ENCODE results near the gene EXOC4.

- TF ChIP-seq CTCF (IDR thresholded peaks at IDR 0.05) (no peak), POLR2AphosphoS5 (IDR thresholded peaks at IDR 0.05; ENCODE audit: low read depth, low read length) (no peak), SIN3A (IDR thresholded peaks at IDR 0.05; ENCODE audit: borderline replicate concordance, insufficient read depth, low read depth, low read length) (no peak), TCF7L2 (IDR thresholded peaks at IDR 0.05; ENCODE audit: low read depth, low read length) (no peak)
- TF ChIP-seq, protein P1, sequence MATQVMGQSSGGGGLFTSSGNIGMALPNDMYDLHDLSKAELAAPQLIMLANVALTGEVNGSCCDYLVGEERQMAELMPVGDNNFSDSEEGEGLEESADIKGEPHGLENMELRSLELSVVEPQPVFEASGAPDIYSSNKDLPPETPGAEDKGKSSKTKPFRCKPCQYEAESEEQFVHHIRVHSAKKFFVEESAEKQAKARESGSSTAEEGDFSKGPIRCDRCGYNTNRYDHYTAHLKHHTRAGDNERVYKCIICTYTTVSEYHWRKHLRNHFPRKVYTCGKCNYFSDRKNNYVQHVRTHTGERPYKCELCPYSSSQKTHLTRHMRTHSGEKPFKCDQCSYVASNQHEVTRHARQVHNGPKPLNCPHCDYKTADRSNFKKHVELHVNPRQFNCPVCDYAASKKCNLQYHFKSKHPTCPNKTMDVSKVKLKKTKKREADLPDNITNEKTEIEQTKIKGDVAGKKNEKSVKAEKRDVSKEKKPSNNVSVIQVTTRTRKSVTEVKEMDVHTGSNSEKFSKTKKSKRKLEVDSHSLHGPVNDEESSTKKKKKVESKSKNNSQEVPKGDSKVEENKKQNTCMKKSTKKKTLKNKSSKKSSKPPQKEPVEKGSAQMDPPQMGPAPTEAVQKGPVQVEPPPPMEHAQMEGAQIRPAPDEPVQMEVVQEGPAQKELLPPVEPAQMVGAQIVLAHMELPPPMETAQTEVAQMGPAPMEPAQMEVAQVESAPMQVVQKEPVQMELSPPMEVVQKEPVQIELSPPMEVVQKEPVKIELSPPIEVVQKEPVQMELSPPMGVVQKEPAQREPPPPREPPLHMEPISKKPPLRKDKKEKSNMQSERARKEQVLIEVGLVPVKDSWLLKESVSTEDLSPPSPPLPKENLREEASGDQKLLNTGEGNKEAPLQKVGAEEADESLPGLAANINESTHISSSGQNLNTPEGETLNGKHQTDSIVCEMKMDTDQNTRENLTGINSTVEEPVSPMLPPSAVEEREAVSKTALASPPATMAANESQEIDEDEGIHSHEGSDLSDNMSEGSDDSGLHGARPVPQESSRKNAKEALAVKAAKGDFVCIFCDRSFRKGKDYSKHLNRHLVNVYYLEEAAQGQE (IDR thresholded peaks at IDR 0.05; ENCODE audit: insufficient read depth in 1 of 2, low read depth in 2 of 2, low read length in 1 of 2), result no peak
These were observed 657.9 kb downstream of the EXOC4 start for GRCh38 chr7:133910761-133911160.

Data from Panc1 (cell line).